GM21717 (cell line): ENCODE results near the gene PSMA6.
A peak's percentile ranks its signal among the peaks of the same experiment; 100 is the strongest.
"Not testable (repeated sequence)": the region's sequence is repeated elsewhere in the genome, so short reads cannot be mapped to it uniquely, and the experiment has no call there.

Source experiments
- ATAC-seq: cut with Tn5 transposase; IDR thresholded peaks from one replicate; pipeline ENCODE4 v1.9.1; 2021; ENCODE audit warnings: mild to moderate bottlenecking, moderate library complexity; ENCODE audit not compliant: unreplicated experiment

PSMA6 gene

DNA sequence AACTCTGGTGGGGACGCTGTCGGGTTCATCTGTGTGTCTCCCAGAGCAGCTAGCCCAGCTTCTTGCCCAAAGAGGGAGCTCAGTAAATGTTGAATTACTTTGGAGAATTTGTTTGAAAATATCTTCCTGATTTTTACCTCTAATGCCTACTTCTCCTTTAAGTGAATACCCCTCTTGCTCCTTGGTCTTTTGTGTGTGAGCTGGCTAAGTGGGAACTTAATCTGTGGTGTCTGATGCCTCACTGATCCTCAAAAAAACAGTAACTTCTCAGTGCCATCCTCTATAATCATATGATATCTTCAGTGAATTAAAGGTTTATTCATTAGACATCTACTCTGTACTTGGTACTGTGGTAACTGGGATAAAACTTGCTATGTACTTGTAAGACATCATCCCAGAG lies 7.7 kb upstream of the PSMA6 start:
- ATAC-seq, result no peak

DNA sequence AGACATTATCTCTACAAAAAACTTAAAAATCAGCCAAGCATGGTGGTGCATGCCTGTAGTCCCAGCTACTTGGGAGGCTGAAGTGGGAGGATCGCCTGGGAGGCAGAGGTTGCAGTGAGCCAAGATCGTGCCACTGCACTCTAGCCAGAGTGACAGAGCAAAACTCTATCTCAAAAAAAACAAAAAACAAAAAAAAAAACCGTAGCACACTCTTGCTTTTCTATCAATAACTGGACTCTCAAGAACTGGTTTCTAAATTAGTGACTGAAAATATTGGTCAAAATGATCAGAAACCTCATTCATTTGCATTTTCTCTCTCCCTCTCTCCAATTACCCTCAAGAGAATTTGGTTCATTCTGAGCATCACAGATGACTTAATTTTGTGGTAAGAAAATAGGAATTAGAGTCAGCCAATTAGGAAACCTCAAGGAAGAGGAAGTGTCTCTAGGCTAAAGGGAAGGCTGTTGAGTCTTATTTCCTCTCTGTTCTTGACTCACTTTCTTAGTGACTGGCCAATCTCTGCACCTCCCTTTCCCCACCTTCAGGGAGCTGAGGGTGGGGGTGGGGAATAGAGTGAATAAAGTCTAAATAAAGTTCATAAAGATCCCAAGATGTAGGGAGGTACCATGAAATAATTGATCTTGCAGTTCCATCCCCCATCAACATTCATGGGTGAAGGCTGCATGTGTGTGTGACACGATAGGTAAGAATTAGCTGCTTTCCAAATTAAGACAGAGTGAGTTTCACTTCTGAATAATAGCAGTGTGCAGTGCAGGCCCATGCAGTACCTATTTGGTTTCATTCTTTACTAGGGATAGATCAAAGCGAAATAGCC lies 6.8 kb upstream of the PSMA6 start:
- peak; percentile 66 for ATAC-seq

DNA sequence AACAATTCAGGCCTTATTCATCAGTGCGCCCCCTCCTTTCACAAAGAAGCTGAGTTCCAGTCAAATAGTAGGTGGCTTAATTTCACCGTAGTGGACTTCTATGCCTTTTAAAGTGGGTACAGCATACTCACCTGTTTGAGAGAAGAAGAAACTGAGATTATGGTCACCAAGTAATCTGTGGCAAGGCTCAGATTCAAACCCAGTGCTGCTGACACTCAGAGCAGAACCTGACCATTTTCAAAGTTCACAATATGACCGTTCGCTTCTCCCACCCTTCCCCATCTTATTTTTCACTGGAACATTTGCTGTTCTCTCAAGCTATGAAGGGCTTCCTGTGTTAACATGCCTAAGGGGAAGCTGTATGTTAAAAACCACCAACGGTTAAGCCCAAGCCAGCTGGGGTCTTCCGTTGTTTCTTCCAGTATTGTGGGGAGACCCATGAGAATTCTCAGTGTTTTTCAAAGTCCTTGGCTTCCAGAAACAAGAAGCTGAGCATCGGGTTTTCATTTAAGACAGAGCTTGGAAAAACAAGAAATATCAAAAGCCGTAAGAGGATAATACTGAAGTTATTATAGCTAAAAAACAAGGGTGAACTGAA lies 6.1 kb upstream of the PSMA6 start:
- peak; percentile 1 for ATAC-seq

DNA sequence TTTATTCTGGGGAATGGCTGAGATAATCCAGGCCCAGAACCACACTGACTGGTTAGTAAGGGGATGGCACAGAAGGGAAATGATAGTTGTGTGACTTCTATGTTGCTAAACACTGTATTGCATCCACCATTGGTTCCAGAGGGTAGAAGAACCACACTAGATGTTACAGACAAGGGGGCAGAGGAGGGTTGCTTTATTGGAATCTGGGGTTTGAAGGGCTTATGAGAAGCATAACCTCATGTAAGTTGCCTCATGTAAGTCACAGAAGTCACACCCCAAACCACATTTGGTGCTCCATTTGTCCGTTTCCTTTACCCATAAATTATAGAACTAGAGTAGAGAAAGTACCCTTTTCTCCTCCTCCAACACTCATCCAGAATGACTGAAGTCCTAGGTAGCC lies 5.5 kb upstream of the PSMA6 start:
- no peak for ATAC-seq

DNA sequence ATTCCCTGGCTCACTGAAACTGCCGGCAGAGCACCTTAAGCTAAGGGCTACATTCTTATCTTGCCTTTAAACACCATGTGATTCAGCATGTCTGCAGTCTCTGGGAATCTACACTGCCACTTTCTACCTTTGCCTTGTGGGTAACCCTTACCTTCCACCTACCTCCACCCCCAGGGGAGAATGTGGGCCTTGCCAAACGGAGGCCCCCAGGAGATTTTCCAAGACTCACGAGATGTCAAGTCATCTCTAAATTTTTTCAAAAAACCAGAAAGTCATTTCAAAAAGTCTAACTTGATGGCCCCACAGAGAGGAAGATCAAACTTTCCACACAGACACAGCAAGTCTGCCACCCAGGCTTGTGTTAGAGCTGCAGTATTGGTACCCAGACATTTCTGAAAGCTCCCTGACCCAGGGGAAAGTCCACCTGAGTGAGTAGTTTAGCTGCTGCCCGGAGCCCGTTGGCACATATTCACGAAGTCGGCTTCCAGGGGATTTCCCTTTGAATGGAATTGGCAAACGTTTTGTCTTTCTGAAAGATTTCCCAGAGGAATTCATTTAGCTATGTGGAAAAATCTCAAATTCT lies 4.7 kb upstream of the PSMA6 start:
- no peak for ATAC-seq

DNA sequence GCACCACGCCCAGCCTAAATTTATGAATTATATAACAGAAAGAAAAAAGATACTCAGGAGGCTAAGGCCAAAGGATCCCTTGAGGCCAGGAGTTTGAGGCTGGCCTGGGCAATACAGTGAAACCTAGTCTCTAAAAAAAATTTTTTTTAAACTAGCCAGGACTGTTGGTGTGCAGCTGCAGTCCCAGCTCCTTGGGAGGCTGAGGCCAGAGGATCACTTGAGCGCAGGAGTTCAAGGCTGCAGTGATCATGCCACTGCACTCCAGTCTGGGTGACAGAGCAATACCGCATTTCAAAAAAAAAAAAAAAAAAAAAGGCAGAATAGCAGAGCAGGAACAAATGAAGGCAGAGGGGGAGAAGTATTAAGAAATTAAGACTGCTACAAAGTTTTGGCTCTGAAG lies 2.6 kb upstream of the PSMA6 start:
- ATAC-seq, result no peak

DNA sequence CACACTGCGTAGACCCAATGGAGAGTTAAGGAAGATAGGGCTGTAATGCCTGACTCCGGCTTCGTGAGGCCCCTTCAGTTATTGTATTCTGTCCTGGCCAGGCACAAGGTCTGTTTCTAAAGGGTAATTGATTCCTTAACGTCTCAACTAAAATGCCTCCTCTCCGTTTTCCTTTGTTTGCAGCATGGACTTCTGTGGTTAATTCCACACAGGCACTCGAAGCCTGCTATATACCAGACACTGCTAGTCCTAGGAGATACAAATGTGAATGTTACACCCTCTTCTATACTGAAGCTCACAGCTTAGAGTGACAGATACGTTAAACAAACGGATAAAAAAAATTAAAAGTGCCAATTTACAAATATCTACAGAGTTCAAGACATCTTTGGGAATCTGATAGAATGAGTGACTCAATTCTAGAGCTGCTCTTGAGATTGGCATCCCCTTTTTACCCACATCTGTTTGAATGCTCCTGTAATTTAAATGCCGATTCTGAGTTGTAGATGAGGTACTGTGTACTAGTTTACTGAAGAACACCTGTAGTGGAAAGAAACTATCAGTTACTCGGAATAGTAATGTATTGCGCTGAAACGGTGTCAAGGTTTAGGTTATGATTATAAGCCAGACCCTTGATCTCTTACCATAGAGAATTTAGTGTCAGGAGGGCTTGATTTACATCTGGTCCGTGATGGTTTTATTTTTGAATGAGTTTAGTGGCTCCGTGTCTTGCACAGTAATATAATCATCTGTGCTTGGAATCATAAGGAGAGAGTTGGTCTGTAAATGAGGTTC lies 784 bp downstream of the PSMA6 start:
- peak; percentile 14 for ATAC-seq

DNA sequence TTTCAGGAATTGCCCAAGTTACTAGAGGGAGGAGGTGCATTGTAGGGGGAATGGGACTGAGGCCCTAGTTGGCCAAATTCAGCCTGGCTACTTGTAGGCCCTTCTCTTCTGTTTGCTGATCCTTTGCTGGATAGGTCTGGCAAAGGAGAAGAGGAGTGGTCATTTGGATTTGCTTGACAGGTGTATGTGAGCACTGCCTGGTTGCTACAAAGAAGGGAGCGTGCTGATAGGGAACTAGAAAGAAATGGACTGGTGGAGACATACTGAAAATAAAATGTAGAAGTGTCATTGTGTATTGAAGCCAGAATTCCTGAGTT lies 3.6 kb downstream of the PSMA6 start:
- ATAC-seq, result no peak

DNA sequence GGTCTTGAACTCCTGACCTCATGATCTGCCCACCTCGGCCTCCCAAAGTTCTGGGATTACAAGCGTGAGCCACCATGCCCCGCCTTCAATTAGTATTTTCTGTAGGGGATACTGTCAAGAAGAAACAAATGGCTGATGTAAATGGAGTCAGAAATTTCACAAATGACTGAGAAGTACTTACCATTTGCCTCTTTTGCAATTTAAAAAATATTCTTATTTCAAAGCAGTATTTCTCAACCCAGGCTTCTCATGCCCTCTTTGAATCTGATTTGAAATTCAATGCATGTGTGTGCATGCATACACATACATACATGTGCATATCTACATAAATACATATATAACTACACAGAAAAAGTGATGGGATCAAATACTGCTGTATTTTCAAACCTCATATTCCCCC lies 4.4 kb downstream of the PSMA6 start:
- no peak for ATAC-seq

DNA sequence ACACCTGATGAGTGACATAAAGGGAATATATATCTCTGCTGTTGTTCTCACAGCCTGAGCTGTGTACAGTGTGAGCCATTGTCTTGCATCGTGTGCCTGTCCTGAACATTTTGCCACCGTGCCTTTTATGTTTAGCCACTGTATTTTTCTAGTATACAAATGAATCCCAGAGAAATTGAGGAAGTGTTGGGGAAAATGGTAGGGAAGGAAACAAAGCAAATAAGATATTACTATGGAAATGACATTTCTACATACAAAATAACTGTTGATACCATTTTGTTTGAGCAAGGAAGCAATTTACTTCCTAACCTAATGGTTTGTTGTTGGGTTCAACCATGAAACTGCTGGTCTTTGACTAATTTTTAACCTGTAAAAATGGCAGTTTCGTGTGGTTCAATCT lies 5.5 kb downstream of the PSMA6 start:
- ATAC-seq, result no peak

DNA sequence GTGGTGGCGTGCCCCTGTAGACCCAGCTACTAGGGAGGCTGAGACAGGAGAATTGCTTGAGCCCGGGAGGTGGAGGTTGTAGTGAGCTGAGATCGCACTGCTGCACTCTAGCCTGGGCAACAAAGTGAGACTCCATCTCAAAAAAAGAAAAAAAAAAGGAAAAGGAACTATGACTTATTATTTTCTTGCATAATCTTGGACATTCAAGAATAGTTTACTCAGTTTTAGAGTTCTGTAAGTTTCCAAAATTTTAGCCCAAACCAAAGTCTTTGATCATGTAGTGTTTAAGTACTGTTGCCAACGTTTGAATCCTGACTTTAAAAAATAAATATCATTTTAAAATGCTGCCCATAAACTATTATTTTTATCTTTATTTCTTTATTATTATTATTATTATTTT lies 6.2 kb downstream of the PSMA6 start:
- ATAC-seq, result no peak

DNA sequence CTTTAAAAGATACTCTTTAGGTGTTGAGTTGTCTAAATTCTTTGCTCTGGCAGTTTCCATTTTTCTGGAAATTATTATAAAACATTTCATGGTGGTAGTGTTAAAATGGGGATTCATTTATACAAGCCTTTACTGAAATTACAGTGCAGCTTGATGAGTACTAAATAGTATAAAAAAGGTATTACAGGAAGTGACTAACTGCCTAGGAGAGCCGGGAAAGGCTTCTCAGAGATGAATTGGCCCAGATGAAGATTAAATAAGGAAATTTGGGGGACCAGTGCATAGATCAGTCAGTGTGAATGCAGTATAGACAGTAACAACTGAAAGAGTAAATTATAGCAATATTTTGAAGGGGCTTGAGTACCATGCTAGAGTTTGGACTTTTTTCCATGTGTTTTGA lies 7.5 kb downstream of the PSMA6 start:
- no peak for ATAC-seq

DNA sequence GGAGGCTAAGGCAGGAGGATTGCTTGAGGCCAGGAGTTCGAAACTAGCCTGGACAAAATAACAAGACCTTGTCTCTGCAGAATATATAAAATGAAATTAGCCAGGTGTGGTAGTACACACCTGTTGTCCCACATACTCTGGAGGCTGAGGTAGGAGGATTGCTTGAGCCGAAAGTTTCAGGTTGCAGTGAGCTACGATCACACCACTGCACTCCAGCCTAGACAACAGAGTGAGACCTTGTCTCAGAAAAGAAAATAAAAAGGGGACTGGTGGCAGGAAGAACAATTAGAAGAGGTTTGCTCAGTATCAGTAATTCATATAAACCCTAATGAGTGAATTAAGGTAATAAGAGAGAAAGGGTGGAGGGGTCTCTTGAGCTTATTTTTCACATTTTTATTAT lies 8.0 kb downstream of the PSMA6 start:
- no peak for ATAC-seq

DNA sequence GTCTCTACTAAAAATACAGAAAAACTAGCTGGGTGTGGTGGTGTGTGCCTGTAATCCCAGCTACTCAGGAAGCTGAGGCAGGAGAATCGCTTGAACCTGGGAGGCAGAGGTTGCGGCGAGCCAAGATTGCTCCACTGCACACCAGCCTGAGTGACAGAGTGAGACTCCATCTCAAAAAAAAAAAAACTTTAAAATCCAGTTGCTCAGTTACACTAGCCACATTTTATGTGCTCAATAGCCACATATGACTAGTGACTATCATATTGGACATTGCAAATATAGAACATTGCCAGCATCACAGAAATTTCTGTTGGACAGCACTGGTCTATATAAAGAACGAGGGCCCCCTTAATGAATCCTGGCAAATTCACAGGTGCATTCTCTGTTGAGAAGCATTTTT lies 9.2 kb downstream of the PSMA6 start:
- ATAC-seq, result not testable (repeated sequence)

DNA sequence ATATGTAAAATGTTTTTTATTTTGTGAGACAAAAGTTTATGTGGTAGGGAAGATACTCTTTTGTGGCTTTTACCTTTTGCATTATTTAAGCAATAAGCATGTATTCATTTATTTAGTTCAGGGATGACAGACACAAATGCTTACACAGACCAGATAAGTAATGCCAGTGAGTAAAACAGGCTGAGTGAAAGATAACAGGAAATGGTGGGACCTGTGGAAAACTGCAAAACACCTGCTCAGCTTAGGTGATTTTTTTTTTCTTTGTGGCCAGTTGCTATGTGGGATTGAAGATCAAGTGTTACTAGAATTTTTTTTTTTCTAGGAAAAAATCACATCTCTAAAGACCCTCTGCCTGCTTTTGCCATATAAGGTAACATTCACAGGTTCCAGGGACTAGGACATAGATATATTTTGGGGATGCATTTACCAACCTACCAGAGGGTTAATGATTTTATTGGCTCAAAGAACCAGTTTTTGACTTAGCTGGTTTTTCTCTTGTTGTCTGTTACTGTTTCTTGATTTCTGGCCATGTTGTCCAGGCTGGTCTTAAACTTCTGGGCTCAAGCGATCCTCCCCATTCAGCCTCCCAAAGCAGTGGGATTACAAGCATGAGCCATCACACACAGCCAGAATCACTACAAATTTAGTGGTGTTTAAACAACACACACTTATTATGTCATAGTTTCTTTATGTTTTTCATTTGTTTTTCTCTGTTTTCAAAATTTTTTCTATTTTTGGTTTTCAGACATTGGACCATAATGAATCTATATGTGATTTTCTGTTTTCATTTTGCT lies 9.8 kb downstream of the PSMA6 start:
- ATAC-seq, result no peak

DNA sequence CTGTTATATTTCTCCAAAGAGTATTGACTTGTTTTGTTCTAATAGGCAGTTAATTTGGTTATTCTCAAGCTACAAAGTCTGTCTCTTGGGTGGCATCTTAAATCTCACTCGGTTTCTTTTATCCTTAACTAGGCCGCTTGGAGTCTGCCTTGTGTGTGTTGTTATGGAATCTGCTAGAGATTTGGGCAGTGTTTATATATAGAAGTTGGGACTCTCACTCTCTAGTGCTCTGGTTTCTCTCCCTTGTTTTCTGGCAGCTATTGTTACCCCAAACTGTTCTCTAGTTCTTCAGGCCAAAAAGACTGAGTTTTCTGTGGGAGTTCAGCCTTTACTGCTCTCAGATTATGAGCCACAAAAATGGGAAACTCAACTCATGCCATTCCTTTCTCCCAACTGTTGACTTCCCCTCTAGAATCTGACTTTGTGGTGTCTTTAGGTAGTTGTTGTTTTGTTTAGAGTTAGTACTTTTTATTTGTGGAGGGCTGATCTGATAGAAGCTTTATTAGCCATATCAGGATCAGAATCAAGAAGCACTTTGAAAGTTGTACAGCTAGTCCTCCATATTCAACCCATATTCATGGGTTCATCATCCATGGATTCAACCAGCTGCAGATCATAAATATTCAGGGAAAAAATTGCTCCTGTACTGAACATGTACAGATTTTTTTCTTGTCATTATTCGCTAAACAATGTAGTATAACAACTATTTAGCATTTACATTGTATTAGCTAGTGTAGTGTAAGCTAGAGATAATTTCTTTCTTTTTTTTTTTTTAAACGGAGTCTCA lies 11.2 kb downstream of the PSMA6 start:
- ATAC-seq, result no peak

DNA sequence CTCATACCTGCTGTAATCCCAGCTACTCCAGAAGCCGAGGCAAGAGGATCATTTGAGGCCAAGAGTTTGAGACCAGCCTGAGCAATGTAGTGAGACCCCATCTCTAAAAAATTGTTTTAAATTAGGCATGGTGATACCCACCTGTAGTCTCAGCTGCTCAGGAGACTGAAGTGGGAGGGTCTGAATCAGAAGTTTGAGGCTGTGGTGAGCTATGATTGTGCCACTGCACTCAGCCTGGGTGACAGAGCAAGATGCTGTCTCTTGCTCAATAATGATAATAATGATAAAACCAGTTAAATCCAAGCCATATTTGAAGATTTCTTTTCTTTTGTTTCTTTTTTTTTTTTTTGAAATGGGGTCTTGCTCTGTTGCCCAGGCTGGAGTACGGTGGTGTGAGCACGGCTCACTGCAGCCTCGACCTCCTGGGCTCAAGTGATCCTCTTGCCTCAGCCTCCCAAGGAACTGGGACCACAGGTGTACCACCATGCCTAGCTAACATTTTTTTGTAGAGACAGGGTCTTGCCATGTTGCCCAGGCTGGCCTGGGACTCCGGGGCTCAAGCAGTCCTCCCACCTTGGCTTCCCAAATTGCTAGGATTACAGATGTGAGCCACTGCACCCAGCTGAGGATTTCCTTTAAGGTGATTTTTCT lies 12.8 kb downstream of the PSMA6 start:
- ATAC-seq, result no peak

DNA sequence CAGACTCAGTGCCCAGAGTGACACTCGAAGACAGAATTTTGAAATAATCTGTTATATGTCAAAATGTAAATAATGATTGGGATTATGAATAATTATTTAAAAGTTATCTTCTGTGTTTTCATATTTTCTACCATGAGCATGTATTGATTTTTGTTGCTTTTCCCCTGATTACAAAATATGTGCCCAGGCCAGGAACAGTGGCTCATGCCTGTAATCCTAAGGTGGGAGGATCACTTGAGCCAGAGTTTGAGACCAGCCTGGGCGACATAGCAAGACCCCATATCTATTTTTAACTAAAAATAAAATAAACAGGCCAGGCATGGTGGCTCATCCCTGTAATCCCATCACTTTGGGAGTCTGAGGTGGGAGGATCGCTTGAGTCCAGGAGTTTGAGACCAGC lies 13.5 kb downstream of the PSMA6 start:
- no peak for ATAC-seq

DNA sequence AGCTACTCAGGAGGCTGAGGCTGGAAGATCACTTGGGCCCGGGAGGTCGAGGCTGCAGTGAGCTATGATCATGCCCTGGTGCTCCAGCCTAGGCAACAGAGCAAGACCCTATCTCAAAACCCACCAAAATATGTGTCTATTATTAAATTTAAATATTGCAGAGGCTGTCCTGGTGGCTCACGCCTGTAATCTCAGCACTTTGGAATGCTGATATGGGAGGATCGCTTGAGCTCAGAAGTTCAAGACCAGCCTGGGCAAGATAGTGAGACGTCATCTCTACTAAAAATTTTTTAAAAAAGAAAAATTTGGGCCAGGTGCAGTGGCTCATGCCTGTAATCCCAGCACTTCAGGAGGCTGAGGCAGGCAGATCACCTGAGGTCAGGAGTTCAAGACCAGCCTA lies 13.9 kb downstream of the PSMA6 start:
- no peak for ATAC-seq

DNA sequence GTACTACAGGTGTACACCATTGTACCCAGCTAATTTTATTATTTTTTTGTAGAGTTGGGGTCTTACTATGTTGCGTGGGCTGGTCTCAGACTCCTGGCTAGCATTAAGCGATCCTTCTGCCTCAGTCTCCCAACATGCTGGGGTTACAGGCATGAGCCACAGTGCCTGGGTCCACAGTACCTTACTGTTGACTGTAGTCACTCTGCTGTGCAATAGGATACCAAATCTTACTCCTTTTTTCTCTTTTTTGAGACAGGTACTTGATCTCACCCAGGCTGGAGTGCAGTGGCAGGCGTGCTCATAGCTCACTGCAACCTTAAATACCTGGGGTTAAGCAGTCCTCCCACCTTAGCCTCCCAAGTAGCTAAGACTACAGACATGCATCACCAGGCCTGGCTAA lies 25.6 kb downstream of the PSMA6 start:
- ATAC-seq, result no peak
